Duodenal mucosa (tissue), 2 donors: ENCODE results near the gene SASH3.
A peak's percentile ranks its signal among the peaks of the same experiment; 100 is the strongest.

ENCODE experiments used
- H3K27ac ChIP-seq: one replicate; pipeline ENCODE4 v1.7.0; 2013; ENCODE audit warnings: low read depth, low read length
- H3K27me3 ChIP-seq, 2 donors: one replicate each; pipeline ENCODE4 v1.7.0; 2013; ENCODE audit warnings: low read length in 2 of 2, control low read depth in 1 of 2; ENCODE audit not compliant: insufficient read depth in 2 of 2, control insufficient read depth in 1 of 2
- H3K36me3 ChIP-seq, 2 donors: one replicate each; pipeline ENCODE4 v1.7.0; 2013; ENCODE audit warnings: low read length in 2 of 2, control low read depth in 1 of 2; ENCODE audit not compliant: insufficient read depth in 2 of 2, control insufficient read depth in 1 of 2
- H3K4me1 ChIP-seq, 2 donors: one replicate each; pipeline ENCODE4 v1.7.0; 2013; ENCODE audit warnings: low read length in 2 of 2, control low read depth in 1 of 2; ENCODE audit not compliant: insufficient read depth in 2 of 2, control insufficient read depth in 1 of 2
- H3K4me3 ChIP-seq, 2 donors: one replicate each; pipeline ENCODE4 v1.7.0; 2013; ENCODE audit warnings: low read length in 2 of 2, low read depth in 1 of 2
- H3K9ac ChIP-seq, 2 donors: one replicate each; pipeline ENCODE4 v1.7.0; 2013; ENCODE audit warnings: low read length in 2 of 2, low read depth in 1 of 2
- H3K9me3 ChIP-seq, 2 donors: one replicate each; pipeline ENCODE4 v1.7.0; 2013; ENCODE audit warnings: low read length in 2 of 2, control low read depth in 1 of 2; ENCODE audit not compliant: control insufficient read depth in 1 of 2

Gene SASH3

DNA sequence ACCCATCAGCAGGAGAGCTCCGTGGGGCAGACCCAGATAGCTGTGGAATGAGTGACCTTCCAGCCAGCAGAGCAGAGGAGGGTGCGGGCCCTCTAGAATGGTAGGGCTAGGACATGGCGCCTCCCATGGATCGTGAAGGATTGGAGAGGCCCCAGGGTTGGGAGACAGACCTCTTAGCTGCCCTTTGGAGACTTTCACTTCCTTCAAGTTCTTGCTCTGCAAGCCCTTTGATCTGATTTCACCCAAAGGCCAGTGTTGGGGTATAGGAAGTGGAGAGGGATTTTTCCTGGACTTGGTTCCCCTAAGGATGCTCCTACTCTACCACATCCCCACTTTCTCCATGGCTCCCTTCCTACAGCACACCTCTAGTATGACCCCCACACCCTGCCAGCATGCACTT is 3.0 kb downstream of the SASH3 start:
- no peaks in the 10 kb centered on the region for H3K9me3 ChIP-seq
- H3K27me3 ChIP-seq, result no peaks in the 10 kb centered on the region
- H3K4me1 ChIP-seq, result peaks cover 2 to 8% of the 10 kb centered on the region in 2 donors
- H3K36me3 ChIP-seq, result no peaks in the 10 kb centered on the region
- peak overlapping the region in 1 of 2 donors; percentile 45 for H3K4me3 ChIP-seq
- H3K9ac ChIP-seq, result no peak overlapping the region
- no peak overlapping the region for H3K27ac ChIP-seq

DNA sequence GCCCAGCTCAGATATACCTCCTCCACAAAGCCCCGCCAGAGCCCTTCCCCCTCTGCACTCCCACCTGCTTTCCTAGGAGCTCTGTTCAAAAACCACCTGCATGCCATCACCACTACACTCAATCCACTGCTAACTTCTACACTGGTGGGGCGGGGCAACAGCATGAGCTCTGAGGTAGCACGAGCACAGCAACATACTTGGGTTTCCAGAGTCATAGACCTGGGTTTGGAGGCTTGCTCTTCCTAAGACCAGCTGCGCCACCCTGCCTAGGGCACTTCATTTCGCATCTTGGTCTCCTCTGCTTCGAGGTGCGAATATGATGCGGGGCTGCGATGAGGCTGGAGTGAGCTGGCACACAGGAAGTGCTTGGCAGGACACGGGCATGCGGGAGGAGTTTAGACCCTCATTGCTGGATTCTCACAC is 3.6 kb downstream of the SASH3 start:
- no peaks in the 10 kb centered on the region for H3K36me3 ChIP-seq
- H3K27ac ChIP-seq, result no peak overlapping the region
- peaks cover 0 to 8% of the 10 kb centered on the region in 2 donors for H3K4me1 ChIP-seq
- no peaks in the 10 kb centered on the region for H3K9me3 ChIP-seq
- no peak overlapping the region for H3K9ac ChIP-seq
- no peaks in the 10 kb centered on the region for H3K27me3 ChIP-seq
- peak overlapping the region in 1 of 2 donors; percentile 22 for H3K4me3 ChIP-seq

DNA sequence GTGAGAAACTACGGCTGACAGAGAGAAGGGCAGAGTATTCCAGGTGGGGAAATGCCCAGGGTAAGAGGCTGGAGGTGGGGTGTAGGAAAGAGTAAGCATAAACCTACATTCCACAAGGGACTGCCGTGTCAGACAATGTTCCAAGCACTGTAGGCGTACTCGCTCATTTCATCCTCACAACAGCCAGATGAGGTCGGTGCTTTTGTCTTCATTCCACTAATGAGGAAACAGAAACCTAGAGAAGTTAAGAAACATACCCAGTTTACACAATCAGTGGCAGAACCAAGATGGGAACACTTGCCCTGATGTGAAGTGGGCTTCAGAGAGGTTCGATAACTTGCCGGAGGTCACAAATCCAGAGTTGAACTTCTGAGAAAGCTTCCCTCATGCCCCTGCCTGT is 4.6 kb downstream of the SASH3 start:
- Histone ChIP-seq H3K27ac (no peak overlapping the region), H3K9ac (no peak overlapping the region), H3K36me3 (no peaks in the 10 kb centered on the region), H3K27me3 (no peaks in the 10 kb centered on the region), H3K4me1 (peaks cover 0 to 6% of the 10 kb centered on the region in 2 donors), H3K9me3 (no peaks in the 10 kb centered on the region), H3K4me3 (no peak overlapping the region)

DNA sequence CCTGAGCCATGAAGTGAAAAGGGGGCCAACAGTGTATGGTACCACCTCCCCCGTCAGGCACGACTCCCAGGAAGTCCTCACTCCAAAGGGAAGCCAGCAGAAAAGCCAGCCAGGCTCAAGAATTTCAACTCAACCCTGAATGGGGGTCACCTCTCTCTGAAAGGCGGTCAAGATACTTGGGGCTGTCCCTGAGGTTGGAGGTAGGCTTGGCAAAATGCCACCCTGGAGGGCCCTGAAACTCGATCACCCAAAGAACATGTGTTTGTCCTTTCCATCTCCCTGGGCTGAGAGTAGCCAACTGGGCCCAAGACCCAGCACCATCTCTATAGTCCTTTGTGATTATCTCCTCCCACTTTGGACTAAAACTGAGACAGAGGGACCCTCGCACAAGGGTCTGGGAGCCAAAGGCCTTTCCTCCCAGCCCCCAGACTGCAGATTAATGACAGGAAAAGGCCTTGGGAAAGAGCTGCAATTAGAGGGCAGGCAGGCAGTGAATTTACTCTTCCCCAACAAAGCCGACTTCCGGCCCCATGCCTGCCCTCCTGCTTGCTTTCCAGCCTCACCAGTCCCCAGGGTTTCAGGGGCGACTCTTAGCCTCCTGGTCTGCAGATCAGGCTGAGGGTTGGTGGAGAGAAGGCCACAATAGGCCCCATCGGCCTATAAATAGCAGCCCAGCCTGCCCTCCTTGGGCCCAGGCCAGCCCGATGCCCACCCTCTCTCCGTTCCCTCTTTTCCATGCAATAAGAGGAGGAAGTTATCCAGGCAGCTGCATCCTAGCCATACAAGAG is 5.6 kb downstream of the SASH3 start:
- Histone ChIP-seq H3K27me3 (no peaks in the 10 kb centered on the region), H3K36me3 (no peaks in the 10 kb centered on the region), H3K9ac (no peak overlapping the region), H3K4me1 (peaks cover 0 to 5% of the 10 kb centered on the region in 2 donors), H3K9me3 (no peaks in the 10 kb centered on the region), H3K4me3 (peak overlapping the region in 1 of 2 donors; percentile 28), H3K27ac (peak overlapping the region; percentile 20)

DNA sequence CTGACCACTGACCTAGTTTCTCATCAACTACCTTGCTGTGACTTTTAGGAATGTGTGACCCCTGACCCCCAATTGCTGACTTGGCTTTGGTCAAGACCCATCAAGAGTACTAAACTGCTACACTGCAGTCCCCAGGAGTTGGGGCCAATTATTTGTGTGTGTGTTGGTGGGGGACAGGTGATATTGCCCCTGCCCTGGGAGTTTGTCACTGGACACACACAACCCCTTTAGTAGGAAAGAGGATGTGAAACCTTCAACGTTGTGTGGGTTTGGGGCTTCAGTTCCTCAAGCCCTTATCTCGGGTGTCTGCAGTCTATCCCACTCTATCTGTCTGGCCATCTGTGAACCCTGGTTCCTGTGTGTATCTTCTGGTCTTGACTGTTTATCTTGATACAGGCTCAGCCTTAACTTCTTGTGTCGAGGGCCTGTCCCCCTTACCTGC is 6.5 kb downstream of the SASH3 start:
- Histone ChIP-seq H3K36me3 (no peaks in the 10 kb centered on the region), H3K27me3 (no peaks in the 10 kb centered on the region), H3K9me3 (no peaks in the 10 kb centered on the region), H3K4me3 (peak overlapping the region in 1 of 2 donors; percentile 15), H3K9ac (no peak overlapping the region), H3K4me1 (peaks cover 0 to 5% of the 10 kb centered on the region in 2 donors), H3K27ac (no peak overlapping the region)

DNA sequence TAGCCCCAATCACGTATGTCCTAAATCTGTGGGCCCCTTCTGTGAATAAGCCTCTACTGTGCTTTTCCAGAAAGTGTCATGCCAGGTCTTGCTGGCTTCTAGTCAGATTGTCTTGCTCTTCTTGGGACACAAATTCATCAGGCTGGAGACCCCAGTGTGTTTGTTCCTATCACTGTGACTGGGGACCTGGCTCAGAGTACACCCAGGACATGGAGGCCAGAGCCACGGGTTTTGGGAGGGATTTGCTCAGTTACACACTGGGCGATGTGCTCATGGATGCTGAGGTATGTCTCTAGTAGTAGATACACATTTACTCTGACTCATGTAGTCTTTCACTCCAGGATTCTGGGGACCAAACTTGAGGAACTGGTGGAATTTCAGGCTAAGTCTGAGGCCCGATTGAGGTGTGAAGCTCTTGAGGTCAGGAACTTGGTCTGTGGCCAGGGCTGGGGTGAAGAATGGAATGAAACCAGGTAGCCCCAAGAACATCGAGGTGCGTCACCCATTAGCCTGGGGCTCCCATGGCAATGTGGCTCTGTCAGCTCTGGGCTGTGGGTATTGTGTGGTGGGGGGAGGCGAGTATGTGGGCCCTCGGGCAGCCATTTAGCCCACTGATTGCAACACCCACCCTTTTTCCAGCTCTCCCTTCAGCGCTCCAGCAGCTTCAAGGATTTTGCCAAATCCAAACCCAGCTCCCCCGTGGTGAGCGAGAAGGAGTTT is 7.7 kb downstream of the SASH3 start:
- no peak overlapping the region for H3K4me3 ChIP-seq
- no peaks in the 10 kb centered on the region for H3K27me3 ChIP-seq
- H3K27ac ChIP-seq, result no peak overlapping the region
- no peaks in the 10 kb centered on the region for H3K36me3 ChIP-seq
- H3K9ac ChIP-seq, result no peak overlapping the region
- no peaks in the 10 kb centered on the region for H3K9me3 ChIP-seq
- peaks cover 0 to 5% of the 10 kb centered on the region in 2 donors for H3K4me1 ChIP-seq

DNA sequence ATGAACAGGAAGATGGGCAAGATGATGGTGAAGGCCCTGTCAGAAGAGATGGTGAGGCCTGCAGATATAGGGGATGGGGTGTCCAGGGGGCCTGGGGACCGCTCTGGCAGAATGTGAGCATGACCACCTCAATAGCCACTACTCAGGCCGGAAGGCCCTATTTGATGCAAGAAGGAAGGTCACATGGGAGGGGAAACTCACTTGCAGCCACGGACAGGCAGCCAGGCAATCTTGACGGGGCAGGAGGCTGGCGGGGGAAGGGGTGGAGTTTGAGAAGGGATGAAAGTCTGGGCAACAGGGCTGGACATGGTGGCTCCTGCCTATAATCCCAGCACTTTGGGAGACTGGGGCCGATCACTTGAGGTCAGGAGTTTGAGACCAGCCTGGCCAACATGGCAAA is 8.8 kb downstream of the SASH3 start:
- peaks cover 0 to 2% of the 10 kb centered on the region in 2 donors for H3K4me1 ChIP-seq
- no peaks in the 10 kb centered on the region for H3K27me3 ChIP-seq
- no peak overlapping the region for H3K4me3 ChIP-seq
- no peaks in the 10 kb centered on the region for H3K9me3 ChIP-seq
- H3K36me3 ChIP-seq, result peaks cover 0 to 3% of the 10 kb centered on the region in 2 donors
- no peak overlapping the region for H3K27ac ChIP-seq
- H3K9ac ChIP-seq, result no peak overlapping the region

DNA sequence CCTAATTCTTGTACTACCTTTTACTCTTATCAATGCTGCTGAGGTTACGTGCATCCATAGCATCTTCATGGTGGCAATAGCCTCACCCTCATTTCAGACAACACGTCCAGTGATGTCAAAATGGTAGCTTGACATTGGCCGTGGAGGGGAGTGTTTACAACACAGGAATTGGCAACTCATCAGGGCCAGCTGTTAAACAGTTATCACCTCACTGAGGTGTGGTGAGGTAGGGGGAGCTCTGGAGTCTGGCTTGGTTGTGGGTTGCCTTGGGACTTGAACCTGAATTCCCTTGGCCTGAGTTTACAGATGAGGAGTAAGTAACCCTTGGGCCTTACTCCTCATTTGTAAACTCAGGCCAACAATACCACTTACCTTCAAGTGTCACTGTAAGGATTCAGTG is 10.4 kb downstream of the SASH3 start:
- H3K27ac ChIP-seq, result no peak overlapping the region
- H3K36me3 ChIP-seq, result peaks cover 0 to 3% of the 10 kb centered on the region in 2 donors
- no peaks in the 10 kb centered on the region for H3K27me3 ChIP-seq
- H3K4me3 ChIP-seq, result no peak overlapping the region
- H3K4me1 ChIP-seq, result no peaks in the 10 kb centered on the region
- H3K9ac ChIP-seq, result no peak overlapping the region
- H3K9me3 ChIP-seq, result no peaks in the 10 kb centered on the region

DNA sequence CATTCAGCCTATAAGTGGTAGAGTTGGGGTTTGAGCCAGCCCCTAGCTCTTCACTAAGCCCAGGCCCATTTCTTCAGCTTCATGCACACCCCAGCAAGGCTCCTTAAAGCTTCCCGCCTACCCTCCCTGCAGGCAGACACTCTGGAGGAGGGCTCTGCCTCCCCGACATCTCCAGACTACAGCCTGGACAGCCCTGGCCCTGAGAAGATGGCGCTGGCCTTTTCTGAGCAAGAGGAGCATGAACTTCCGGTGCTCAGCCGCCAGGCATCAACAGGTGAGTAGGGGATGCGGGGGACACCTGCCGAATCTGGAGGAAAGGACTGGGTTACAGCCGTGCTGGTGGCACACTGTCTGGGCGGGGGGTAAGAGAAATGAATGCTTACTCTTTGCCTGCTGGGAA is 11.1 kb downstream of the SASH3 start:
- no peaks in the 10 kb centered on the region for H3K4me1 ChIP-seq
- H3K4me3 ChIP-seq, result no peak overlapping the region
- no peaks in the 10 kb centered on the region for H3K9me3 ChIP-seq
- no peak overlapping the region for H3K9ac ChIP-seq
- no peak overlapping the region for H3K27ac ChIP-seq
- H3K27me3 ChIP-seq, result no peaks in the 10 kb centered on the region
- H3K36me3 ChIP-seq, result peaks cover 0 to 3% of the 10 kb centered on the region in 2 donors

DNA sequence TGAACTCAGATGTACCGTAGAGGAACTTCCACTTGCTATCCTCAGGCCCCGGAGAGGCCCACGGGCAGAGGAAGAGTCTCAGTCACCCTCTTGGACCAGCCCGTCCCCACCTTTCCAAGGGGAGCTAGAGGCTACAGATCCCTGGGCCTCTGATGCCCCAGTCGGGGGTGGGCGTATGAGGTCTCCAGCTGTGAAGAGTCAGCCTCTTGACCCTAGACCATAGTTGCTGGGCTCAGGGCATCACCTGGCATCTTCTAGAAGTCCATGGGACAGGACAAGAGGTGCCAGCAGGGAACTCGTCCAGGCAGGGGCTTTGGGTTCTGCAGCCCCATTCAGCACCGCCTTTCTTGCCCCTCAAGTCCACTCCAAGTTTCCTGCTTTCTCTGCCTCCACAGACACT is 11.6 kb downstream of the SASH3 start:
- Histone ChIP-seq H3K9me3 (no peaks in the 10 kb centered on the region), H3K4me3 (no peak overlapping the region), H3K27ac (no peak overlapping the region), H3K27me3 (no peaks in the 10 kb centered on the region), H3K4me1 (no peaks in the 10 kb centered on the region), H3K36me3 (peaks cover 0 to 3% of the 10 kb centered on the region in 2 donors), H3K9ac (no peak overlapping the region)
